Stromal cell of bone marrow (primary cell): Measurements from ENCODE around the gene ATG4D.

Experiments
- DNase-seq: peaks from one replicate; pipeline ENCODE4 v3.0.0-alpha.2; 2012; ENCODE audit warnings: low read depth

ATG4D gene

GRCh38 chr19:10580979-10581631, 37.4 kb downstream of the ATG4D start:
- DNase-seq, result peak; percentile 77

GRCh38 chr19:10582091-10582490, 38.4 kb downstream of the ATG4D start:
- no peak for DNase-seq

- no peak for DNase-seq
These were observed 39.5 kb downstream of the ATG4D start for GRCh38 chr19:10583036-10583776.

- DNase-seq, result no peak
These were observed 42.7 kb downstream of the ATG4D start for GRCh38 chr19:10586396-10586795.

- no peak for DNase-seq
These were observed 43.5 kb downstream of the ATG4D start, which contains the start of gene AP1M2 for GRCh38 chr19:10587022-10587838. Gene AP1M2 (minus strand): TSS chr19:10587312. CDS start chr19:10587231, 81 bp downstream.

- no peak for DNase-seq
These were observed 44.1 kb downstream of the ATG4D start for GRCh38 chr19:10587839-10588150.

GRCh38 chr19:10593148-10593547, 49.4 kb downstream of the ATG4D start:
- DNase-seq, result no peak

GRCh38 chr19:10593820-10594637, 50.3 kb downstream of the ATG4D start:
- no peak for DNase-seq

- DNase-seq, result no peak
These were observed 56.4 kb downstream of the ATG4D start for GRCh38 chr19:10600149-10600548.

- no peak for DNase-seq
These were observed 58.3 kb downstream of the ATG4D start for GRCh38 chr19:10601999-10602329.

- peak; percentile 63 for DNase-seq
These were observed 58.8 kb downstream of the ATG4D start for GRCh38 chr19:10602330-10603083.
